ENCODE results near the gene SPOCK3. TPM values are rescaled to one million over a fixed set of nuclear protein-coding genes. Genes with fewer than 3 reads are reported as not detected.

The SPOCK3 gene
- total RNA-seq, 4 donors from 2014 or later = not detected

GRCh38 chr4:167084321-167084720, 150.0 kb downstream of the SPOCK3 start:
- Histone ChIP-seq H3K9me3 (no peaks in the 10 kb centered on the region), H3K27me3 (no peaks in the 10 kb centered on the region), H3K4me1 (no peaks in the 10 kb centered on the region), H3K4me3 (no peak overlapping the region), H3K27ac (no peak overlapping the region), H3K36me3 (no peaks in the 10 kb centered on the region)
- DNase-seq = no peak
- WGBS, 2 donors = 77 to 87% methylated on average over 2 of the region's 2 CpGs
- TF ChIP-seq POLR2A (IDR thresholded peaks at IDR 0.05) = no peak
- no peak for TF ChIP-seq CTCF (IDR thresholded peaks at IDR 0.05)
- intact Hi-C loops (cut with DNase I) = no loop called here

GRCh38 chr4:167079762-167080161, 154.5 kb downstream of the SPOCK3 start:
- no peaks in the 10 kb centered on the region for H3K4me1 ChIP-seq
- H3K4me3 ChIP-seq = no peak overlapping the region
- no peak overlapping the region for H3K27ac ChIP-seq
- intact Hi-C loops (cut with DNase I) = no loop called here
- TF ChIP-seq CTCF (IDR thresholded peaks at IDR 0.05) = no peak
- TF ChIP-seq POLR2A (IDR thresholded peaks at IDR 0.05) = no peak
- no peak for DNase-seq
- no peaks in the 10 kb centered on the region for H3K9me3 ChIP-seq
- H3K27me3 ChIP-seq = no peaks in the 10 kb centered on the region
- H3K36me3 ChIP-seq = no peaks in the 10 kb centered on the region

DNA sequence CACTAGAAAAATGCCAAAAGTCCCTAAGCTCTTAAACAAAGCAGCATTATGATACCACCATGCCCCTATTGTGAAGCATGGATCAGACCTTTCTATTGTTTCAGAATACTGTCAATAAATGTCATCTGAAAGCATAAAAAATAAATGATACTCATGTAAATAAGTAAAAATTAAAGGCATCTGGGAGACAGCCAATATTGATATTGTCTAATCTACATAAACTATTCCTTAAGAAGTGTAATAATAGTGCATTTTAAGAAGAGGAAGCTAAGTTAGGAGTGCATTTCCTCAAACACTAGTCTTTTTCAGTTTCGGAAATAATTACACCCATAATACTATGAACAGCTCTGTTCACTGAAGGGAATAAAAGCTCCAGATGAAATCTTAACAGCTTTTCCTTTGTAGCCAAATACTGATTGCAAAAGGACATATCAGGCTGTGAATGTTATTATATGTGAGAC, 181.6 kb downstream of the SPOCK3 start:
- DNase-seq = no peak
- Histone ChIP-seq H3K36me3 (no peaks in the 10 kb centered on the region), H3K9me3 (no peaks in the 10 kb centered on the region), H3K4me3 (no peak overlapping the region), H3K4me1 (no peaks in the 10 kb centered on the region), H3K27me3 (no peaks in the 10 kb centered on the region), H3K27ac (no peak overlapping the region)
- TF ChIP-seq POLR2A (IDR thresholded peaks at IDR 0.05) (no peak), CTCF (IDR thresholded peaks at IDR 0.05) (no peak)
- intact Hi-C loops (cut with DNase I) = no loop called here
- 29 to 64% methylated on average over 1 of the region's 1 CpG for WGBS, 2 donors

GRCh38 chr4:167049257-167049656, 185.0 kb downstream of the SPOCK3 start:
- no peaks in the 10 kb centered on the region for H3K36me3 ChIP-seq
- no peaks in the 10 kb centered on the region for H3K27me3 ChIP-seq
- no peaks in the 10 kb centered on the region for H3K9me3 ChIP-seq
- no peaks in the 10 kb centered on the region for H3K4me1 ChIP-seq
- TF ChIP-seq POLR2A (IDR thresholded peaks at IDR 0.05) (no peak), CTCF (IDR thresholded peaks at IDR 0.05) (no peak)
- DNase-seq = no peak
- H3K4me3 ChIP-seq = no peak overlapping the region
- intact Hi-C loops (cut with DNase I) = no loop called here
- 77 to 80% methylated on average over 3 of the region's 3 CpGs for WGBS, 2 donors
- H3K27ac ChIP-seq = no peak overlapping the region

GRCh38 chr4:167041524-167041923, 192.8 kb downstream of the SPOCK3 start:
- no peaks in the 10 kb centered on the region for H3K9me3 ChIP-seq
- H3K27me3 ChIP-seq = no peaks in the 10 kb centered on the region
- WGBS, 2 donors = 30 to 59% methylated on average over 1 of the region's 1 CpG
- no peaks in the 10 kb centered on the region for H3K36me3 ChIP-seq
- no peaks in the 10 kb centered on the region for H3K4me1 ChIP-seq
- no peak for DNase-seq
- no peak overlapping the region for H3K4me3 ChIP-seq
- intact Hi-C loops (cut with DNase I) = no loop called here
- no peak for TF ChIP-seq CTCF (IDR thresholded peaks at IDR 0.05)
- no peak overlapping the region for H3K27ac ChIP-seq
